ENCODE results near the gene SLC38A3. TPM values are rescaled to one million over a fixed set of nuclear protein-coding genes. Genes with fewer than 3 reads are reported as not detected.

Gene SLC38A3
- total and polyA plus RNA-seq, 9 of the 15 experiments (the other 6 are each of a cell fraction or from before 2014, with no cell fraction given), result 0.09 to 0.38 (median 0.16) TPM; not detected in 6

DNA sequence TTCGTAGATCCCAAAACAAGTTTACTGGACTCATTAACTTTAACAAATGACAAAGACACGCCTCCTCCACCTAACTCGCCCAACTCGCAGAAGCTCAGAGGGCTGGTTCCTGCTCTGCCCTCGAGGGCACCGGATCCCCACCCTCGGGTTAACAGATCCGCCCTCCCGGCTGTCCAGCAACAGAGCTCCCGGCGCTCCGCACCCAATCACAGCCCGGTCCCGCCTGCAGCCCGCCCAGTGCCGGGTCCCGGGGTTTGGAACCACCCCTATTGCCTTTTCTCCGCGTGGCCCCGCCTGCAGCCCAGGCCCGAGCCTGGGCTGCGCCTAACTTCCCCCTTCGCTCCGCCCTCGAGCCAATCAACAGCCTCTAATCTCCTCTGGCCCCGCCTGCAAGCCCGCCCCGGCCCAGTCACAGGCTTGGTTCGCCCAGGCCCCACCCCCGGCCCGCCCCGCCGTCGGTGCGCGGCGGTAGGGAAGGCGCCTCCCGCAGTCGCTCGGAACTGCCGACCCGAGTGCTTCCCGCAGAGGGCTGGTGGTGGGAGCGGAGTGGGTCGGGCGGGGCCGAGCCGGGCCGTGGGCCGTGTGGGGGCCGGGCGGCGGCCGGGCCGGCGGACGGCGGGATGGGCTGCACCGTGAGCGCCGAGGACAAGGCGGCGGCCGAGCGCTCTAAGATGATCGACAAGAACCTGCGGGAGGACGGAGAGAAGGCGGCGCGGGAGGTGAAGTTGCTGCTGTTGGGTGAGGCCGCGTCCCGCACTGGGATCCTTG, 30.8 kb downstream of the SLC38A3 start, which contains the start of gene GNAI2 (continued):
- TF ChIP-seq CUX1 (CRISPR knock-in tag; IDR thresholded peaks at IDR 0.05), result no peak
- TF ChIP-seq ESRRB (CRISPR knock-in tag; IDR thresholded peaks at IDR 0.05; ENCODE audit: borderline replicate concordance), result no peak
- TF ChIP-seq NR1H2 (CRISPR knock-in tag; IDR thresholded peaks at IDR 0.05), result no peak
- TF ChIP-seq, protein P1, sequence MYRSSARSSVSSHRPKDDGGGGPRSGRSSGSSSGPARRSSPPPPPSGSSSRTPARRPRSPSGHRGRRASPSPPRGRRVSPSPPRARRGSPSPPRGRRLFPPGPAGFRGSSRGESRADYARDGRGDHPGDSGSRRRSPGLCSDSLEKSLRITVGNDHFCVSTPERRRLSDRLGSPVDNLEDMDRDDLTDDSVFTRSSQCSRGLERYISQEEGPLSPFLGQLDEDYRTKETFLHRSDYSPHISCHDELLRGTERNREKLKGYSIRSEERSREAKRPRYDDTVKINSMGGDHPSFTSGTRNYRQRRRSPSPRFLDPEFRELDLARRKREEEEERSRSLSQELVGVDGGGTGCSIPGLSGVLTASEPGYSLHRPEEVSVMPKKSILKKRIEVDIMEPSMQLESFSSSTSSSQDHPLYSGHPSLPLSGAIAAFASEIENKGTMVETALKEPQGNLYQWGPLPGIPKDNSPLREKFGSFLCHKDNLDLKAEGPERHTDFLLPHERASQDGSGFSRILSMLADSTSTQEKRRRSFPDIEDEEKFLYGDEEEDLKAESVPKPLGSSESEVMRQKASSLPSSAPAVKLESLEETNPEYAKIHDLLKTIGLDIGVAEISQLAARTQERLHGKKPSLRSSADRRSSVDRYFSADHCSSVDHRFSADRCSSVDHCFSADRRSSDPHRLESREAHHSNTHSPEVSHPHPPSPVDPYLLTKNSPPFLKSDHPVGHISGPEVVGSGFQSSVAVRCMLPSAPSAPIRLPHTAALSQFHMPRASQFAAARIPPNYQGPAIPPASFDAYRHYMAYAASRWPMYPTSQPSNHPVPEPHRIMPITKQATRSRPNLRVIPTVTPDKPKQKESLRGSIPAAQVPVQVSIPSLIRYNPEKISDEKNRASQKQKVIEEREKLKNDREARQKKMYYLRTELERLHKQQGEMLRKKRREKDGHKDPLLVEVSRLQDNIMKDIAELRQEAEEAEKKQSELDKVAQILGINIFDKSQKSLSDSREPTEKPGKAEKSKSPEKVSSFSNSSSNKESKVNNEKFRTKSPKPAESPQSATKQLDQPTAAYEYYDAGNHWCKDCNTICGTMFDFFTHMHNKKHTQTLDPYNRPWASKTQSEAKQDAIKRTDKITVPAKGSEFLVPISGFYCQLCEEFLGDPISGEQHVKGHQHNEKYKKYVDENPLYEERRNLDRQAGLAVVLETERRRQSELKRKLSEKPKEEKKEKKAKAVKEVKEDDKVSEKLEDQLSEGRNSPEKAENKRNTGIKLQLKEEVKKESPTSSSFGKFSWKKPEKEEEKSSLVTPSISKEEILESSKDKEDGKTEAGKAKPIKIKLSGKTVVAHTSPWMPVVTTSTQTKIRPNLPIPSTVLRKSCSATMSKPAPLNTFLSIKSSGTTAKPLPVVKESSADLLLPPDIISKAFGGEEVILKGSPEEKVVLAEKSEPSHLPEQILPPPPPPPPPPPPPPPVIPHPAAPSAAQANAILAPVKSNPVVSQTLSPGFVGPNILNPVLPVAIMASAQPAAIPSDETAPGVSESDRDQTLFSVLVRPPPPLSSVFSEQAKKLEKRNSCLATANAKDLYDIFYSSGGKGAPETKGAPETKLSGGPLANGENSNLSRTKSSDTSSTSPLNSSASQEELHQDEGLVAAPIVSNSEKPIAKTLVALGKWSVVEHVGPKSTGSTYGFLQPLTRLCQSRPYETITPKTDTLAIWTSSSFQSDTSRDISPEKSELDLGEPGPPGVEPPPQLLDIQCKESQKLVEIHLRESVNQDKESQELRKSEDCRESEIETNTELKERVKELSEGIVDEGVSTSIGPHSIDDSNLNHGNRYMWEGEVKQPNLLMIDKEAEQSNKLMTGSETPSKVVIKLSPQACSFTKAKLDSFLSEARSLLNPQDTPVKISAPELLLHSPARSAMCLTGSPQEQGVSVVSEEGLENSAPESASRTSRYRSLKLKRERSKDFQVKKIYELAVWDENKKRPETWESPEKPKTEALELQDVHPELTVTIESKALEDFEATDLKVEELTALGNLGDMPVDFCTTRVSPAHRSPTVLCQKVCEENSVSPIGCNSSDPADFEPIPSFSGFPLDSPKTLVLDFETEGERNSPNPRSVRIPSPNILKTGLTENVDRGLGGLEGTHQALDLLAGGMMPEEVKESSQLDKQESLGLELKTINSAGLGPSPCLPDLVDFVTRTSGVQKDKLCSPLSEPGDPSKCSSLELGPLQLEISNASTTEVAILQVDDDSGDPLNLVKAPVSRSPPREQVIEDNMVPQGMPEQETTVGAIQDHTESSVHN (IDR thresholded peaks at IDR 0.05; ENCODE audit: borderline replicate concordance in 1 of 2, low read depth in 1 of 2), result no peak
- TF ChIP-seq HIVEP1 (CRISPR knock-in tag; IDR thresholded peaks at IDR 0.05), result no peak
- no peak for TF ChIP-seq SNIP1 (IDR thresholded peaks at IDR 0.05; ENCODE audit: low read depth)
- TF ChIP-seq, protein P2, sequence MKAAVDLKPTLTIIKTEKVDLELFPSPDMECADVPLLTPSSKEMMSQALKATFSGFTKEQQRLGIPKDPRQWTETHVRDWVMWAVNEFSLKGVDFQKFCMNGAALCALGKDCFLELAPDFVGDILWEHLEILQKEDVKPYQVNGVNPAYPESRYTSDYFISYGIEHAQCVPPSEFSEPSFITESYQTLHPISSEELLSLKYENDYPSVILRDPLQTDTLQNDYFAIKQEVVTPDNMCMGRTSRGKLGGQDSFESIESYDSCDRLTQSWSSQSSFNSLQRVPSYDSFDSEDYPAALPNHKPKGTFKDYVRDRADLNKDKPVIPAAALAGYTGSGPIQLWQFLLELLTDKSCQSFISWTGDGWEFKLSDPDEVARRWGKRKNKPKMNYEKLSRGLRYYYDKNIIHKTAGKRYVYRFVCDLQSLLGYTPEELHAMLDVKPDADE (conservative IDR thresholded peaks at IDR 0.05; ENCODE audit: control insufficient read depth, low read depth, low read length), result 0 out of 2 replicates have a peak, but pooled peaks have one; percentile 8
- no peak for TF ChIP-seq POU5F1 (IDR thresholded peaks at IDR 0.05; ENCODE audit: borderline replicate concordance, low read depth, low read length, partially characterized antibody)
- no peak for TF ChIP-seq KDM1A (IDR thresholded peaks at IDR 0.05)
- no peak for TF ChIP-seq ZKSCAN3 (CRISPR knock-in tag; IDR thresholded peaks at IDR 0.05)
- no peak for TF ChIP-seq MECOM (CRISPR knock-in tag; IDR thresholded peaks at IDR 0.05)

Data from K562 (cell line).